ENCODE measurements around the gene PRB2. TPM values are rescaled to one million over a fixed set of nuclear protein-coding genes. Genes with fewer than 3 reads are reported as not detected.
"Not testable (repeated sequence)": the region's sequence is repeated elsewhere in the genome, so short reads cannot be mapped to it uniquely, and the experiment has no call there.

PRB2 gene
- total RNA-seq = not detected in 2 replicates

- H3K4me3 ChIP-seq (ENCODE audit: low read depth, low read length); DNase-seq (ENCODE audit: low read depth): not testable (repeated sequence)
Measured at GRCh38 chr12:11395467-11395866, at the start of gene PRB2. TSS of gene PRB2 (minus strand) at chr12:11395567. CDS start at chr12:11395529, 38 bp downstream.

GRCh38 chr12:11437966-11438365 lies 42.6 kb upstream of the PRB2 start:
- no peak for DNase-seq (ENCODE audit: low read depth)
- no peak for TF ChIP-seq CTCF (conservative IDR thresholded peaks at IDR 0.05; ENCODE audit: low read depth, low read length)
- H3K4me3 ChIP-seq (ENCODE audit: low read depth, low read length) = no peak overlapping the region

- DNase-seq (ENCODE audit: low read depth) = no peak
- H3K4me3 ChIP-seq (ENCODE audit: low read depth, low read length) = no peak overlapping the region
- TF ChIP-seq CTCF (conservative IDR thresholded peaks at IDR 0.05; ENCODE audit: low read depth, low read length) = no peak
Measured at GRCh38 chr12:11433664-11434063, 38.3 kb upstream of the PRB2 start.

GRCh38 chr12:11431486-11431885 lies 36.1 kb upstream of the PRB2 start:
- no peak for TF ChIP-seq CTCF (conservative IDR thresholded peaks at IDR 0.05; ENCODE audit: low read depth, low read length)
- no peak overlapping the region for H3K4me3 ChIP-seq (ENCODE audit: low read depth, low read length)
- DNase-seq (ENCODE audit: low read depth) = no peak

- no peak overlapping the region for H3K4me3 ChIP-seq (ENCODE audit: low read depth, low read length)
- no peak for TF ChIP-seq CTCF (conservative IDR thresholded peaks at IDR 0.05; ENCODE audit: low read depth, low read length)
- no peak for DNase-seq (ENCODE audit: low read depth)
Measured at GRCh38 chr12:11427341-11427740, 32.0 kb upstream of the PRB2 start.

GRCh38 chr12:11412731-11413130 lies 17.4 kb upstream of the PRB2 start:
- no peak for DNase-seq (ENCODE audit: low read depth)
- H3K4me3 ChIP-seq (ENCODE audit: low read depth, low read length) = no peak overlapping the region
- TF ChIP-seq CTCF (conservative IDR thresholded peaks at IDR 0.05; ENCODE audit: low read depth, low read length) = no peak

- TF ChIP-seq CTCF (conservative IDR thresholded peaks at IDR 0.05; ENCODE audit: low read depth, low read length) = no peak
- H3K4me3 ChIP-seq (ENCODE audit: low read depth, low read length) = no peak overlapping the region
- no peak for DNase-seq (ENCODE audit: low read depth)
Measured at GRCh38 chr12:11408096-11408495, 12.7 kb upstream of the PRB2 start.

GRCh38 chr12:11397366-11397765 lies 2.0 kb upstream of the PRB2 start:
- TF ChIP-seq CTCF (conservative IDR thresholded peaks at IDR 0.05; ENCODE audit: low read depth, low read length) = no peak
- no peak overlapping the region for H3K4me3 ChIP-seq (ENCODE audit: low read depth, low read length)
- no peak for DNase-seq (ENCODE audit: low read depth)

GRCh38 chr12:11391456-11391855 lies 3.9 kb downstream of the PRB2 start:
- not testable (repeated sequence) for DNase-seq (ENCODE audit: low read depth); H3K4me3 ChIP-seq (ENCODE audit: low read depth, low read length)

- DNase-seq (ENCODE audit: low read depth); H3K4me3 ChIP-seq (ENCODE audit: low read depth, low read length): not testable (repeated sequence)
Measured at GRCh38 chr12:11377420-11377819, 17.9 kb downstream of the PRB2 start.
